Peyer's patch (tissue), 4 donors: ENCODE results near the gene SBF2.
A peak's percentile ranks its signal among the peaks of the same experiment; 100 is the strongest.

Experiments used
- POLR2A ChIP-seq, 2 donors: fragments of 450-650 bp; IDR thresholded peaks; one replicate each; pipeline ENCODE4 v1.5.1; 2017; ENCODE audit warnings: antibody characterized with exemption in 2 of 2, mild to moderate bottlenecking in 2 of 2, moderate library complexity in 2 of 2
- TF ChIP-seq, protein P1 (sequence below), 6 experiments: fragments of 450-650 bp in 4 of 6; fragments of 200-600 bp in 2 of 6; sonication (generic) in 1 of 6; IDR thresholded peaks; one replicate each; pipeline ENCODE4 v1.5.1; 2017 to 2019; ENCODE audit warnings: antibody characterized with exemption in 6 of 6, mild to moderate bottlenecking in 3 of 6, moderate library complexity in 1 of 6

DNA sequence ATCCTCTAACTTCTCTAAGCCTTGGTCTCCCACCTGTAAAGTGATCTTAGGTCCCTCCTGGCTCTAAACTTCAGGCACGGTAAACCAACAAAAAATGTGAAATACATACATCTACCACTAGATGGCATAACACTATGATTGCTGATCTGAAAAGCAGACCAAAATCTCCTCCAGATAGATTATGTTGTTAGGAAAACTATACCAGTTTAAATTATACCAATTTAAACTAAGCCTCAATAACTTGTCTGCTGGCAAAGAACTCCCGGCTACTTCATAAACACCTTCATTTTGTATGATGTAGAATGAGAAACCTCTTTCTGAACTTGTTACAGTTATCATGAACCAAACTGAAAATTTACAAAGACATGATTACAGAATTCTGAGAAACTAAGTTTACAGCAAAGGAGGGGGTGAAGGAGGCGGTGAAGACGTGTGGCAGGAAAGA lies 85.9 kb downstream of the SBF2 start:
- TF ChIP-seq POLR2A (IDR thresholded peaks at IDR 0.05): no peak
- TF ChIP-seq, protein P1, sequence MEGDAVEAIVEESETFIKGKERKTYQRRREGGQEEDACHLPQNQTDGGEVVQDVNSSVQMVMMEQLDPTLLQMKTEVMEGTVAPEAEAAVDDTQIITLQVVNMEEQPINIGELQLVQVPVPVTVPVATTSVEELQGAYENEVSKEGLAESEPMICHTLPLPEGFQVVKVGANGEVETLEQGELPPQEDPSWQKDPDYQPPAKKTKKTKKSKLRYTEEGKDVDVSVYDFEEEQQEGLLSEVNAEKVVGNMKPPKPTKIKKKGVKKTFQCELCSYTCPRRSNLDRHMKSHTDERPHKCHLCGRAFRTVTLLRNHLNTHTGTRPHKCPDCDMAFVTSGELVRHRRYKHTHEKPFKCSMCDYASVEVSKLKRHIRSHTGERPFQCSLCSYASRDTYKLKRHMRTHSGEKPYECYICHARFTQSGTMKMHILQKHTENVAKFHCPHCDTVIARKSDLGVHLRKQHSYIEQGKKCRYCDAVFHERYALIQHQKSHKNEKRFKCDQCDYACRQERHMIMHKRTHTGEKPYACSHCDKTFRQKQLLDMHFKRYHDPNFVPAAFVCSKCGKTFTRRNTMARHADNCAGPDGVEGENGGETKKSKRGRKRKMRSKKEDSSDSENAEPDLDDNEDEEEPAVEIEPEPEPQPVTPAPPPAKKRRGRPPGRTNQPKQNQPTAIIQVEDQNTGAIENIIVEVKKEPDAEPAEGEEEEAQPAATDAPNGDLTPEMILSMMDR (IDR thresholded peaks at IDR 0.05): peak; percentile 57 to 85 (median 80)
